Measurements from ENCODE around the gene TBRG4.

TBRG4 gene

DNA sequence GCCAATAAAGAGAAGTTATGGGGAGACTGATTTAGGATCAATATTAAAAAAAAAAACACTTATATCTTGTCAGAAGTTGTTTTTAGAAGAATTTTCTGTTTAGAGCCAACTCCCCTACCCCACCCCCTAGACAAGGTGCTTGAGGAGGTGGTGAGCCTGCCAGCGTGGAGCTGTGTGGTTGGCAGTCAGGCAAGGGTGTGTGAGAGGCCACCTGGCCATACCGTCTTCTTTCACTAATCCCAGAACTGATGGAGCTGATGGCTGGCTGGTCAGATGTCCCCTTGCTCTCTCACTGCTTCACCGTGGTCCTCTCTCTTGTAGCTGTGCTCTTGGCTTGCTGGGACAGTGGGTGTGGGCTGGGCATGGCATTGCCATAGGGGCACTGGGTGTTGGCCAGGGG is 57.1 kb downstream of the TBRG4 start:
- DNase-seq (ENCODE audit: low read depth) = no peak

DNA sequence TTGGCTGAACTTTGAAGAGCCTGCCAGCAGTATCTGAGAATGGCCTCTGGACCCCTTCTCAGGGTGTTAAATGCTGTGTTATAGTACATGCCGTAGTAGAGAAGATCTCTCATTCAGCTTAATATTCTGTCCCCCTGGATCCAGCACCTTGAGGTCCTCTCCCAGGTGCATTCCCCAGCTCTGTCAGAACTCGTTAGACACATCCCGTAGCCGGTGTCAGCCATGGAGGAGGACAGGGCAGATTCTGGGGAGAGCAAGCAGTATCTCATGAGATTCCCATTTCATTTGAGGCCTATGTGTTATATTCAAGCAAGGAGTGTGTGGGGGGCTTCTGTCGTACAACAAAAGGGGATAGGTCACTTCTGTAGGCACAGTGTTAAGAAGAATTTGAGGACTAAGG is 57.6 kb downstream of the TBRG4 start:
- no peak for DNase-seq (ENCODE audit: low read depth)

GRCh38 chr7:45053401-45053800 is 58.1 kb downstream of the TBRG4 start:
- no peak for DNase-seq (ENCODE audit: low read depth)

DNA sequence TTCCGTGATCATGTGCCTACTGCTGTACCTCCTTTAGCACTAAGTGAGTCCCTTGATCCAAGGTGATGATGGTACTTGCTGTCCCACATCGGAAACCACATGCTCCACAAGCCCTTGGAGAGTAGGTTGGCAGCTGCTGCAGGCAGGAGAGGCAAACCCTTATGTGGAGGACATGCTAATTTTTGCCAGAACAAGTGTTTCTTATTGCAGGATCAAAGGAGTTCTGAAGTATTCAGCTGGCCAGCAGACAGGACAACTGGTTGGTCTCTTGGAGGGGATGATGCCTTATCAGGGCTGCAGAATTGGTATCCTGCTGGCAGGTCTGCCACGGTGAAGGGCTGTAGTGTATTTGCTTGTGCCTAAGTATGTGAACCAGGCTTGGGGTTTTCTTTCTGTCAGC is 59.5 kb downstream of the TBRG4 start:
- DNase-seq (ENCODE audit: low read depth) = no peak

GRCh38 chr7:45050198-45050597 is 61.3 kb downstream of the TBRG4 start:
- no peak for DNase-seq (ENCODE audit: low read depth)
